Mesothelial cell of epicardium (in vitro differentiated cells): ENCODE results near the gene LONRF3. TPM values are rescaled to one million over a fixed set of nuclear protein-coding genes. Genes with fewer than 3 reads are reported as not detected.

Experiments
- DNase-seq, 2 experiments: peaks; one replicate each; pipeline ENCODE4 v3.0.0; 2021; ENCODE audit warnings: low spot score in 2 of 2; ENCODE audit not compliant: unreplicated experiment in 2 of 2
- H3K27ac Mint-ChIP-seq: 2 replicates; pipeline ENCODE4 v1.8.0; 2021; ENCODE audit warnings: mixed read lengths
- H3K27me3 Mint-ChIP-seq: 2 replicates; pipeline ENCODE4 v1.8.0; 2021; ENCODE audit warnings: low read depth, mixed read lengths
- H3K36me3 Mint-ChIP-seq: 2 replicates; pipeline ENCODE4 v1.8.0; 2021; ENCODE audit warnings: mixed read lengths
- H3K4me1 Mint-ChIP-seq: 2 replicates; pipeline ENCODE4 v1.8.0; 2021; ENCODE audit warnings: mixed read lengths
- H3K4me3 Mint-ChIP-seq: 2 replicates; pipeline ENCODE4 v1.8.0; 2021; ENCODE audit warnings: mild to moderate bottlenecking, moderate library complexity, mixed read lengths
- H3K9me3 Mint-ChIP-seq: 2 replicates; pipeline ENCODE4 v1.8.0; 2021; ENCODE audit warnings: mixed read lengths
- CTCF ChIP-seq: fragments of 200-600 bp; sonication (generic); IDR thresholded peaks from one replicate; pipeline ENCODE4 v1.5.0; 2021; ENCODE audit warnings: antibody characterized with exemption; ENCODE audit not compliant: unreplicated experiment
- total RNA-seq: library from RNA; stranded (reverse); gene quantifications from 3 replicates; pipeline ENCODE4 v1.2.1, GENCODE V29; 2021

Gene LONRF3
- total RNA-seq, 1 donor from 2014 or later: 1.6 TPM

- TF ChIP-seq CTCF: peak; percentile 66
- peaks cover 10% of the 10 kb centered on the region for H3K27me3 Mint-ChIP-seq
- H3K9me3 Mint-ChIP-seq: peaks cover 12% of the 10 kb centered on the region
- no peaks in the 10 kb centered on the region for H3K4me1 Mint-ChIP-seq
- DNase-seq: peak in 1 of 2 experiments; percentile 62
- H3K27ac Mint-ChIP-seq: no peak overlapping the region
- H3K36me3 Mint-ChIP-seq: no peaks in the 10 kb centered on the region
- peak overlapping the region; percentile 51 for H3K4me3 Mint-ChIP-seq
Measured at GRCh38 chrX:119004920-119005524, 30.6 kb downstream of the LONRF3 start.

GRCh38 chrX:119007189-119007770, 32.9 kb downstream of the LONRF3 start:
- Mint-ChIP-seq H3K4me3 (no peak overlapping the region), H3K27me3 (peaks cover 6% of the 10 kb centered on the region), H3K9me3 (peaks cover 18% of the 10 kb centered on the region), H3K4me1 (no peaks in the 10 kb centered on the region), H3K36me3 (no peaks in the 10 kb centered on the region), H3K27ac (no peak overlapping the region)
- TF ChIP-seq CTCF: no peak
- DNase-seq: no peak

GRCh38 chrX:119008110-119008744, 33.8 kb downstream of the LONRF3 start:
- no peaks in the 10 kb centered on the region for H3K4me1 Mint-ChIP-seq
- TF ChIP-seq CTCF: peak; percentile 50
- no peak overlapping the region for H3K4me3 Mint-ChIP-seq
- peaks cover 4% of the 10 kb centered on the region for H3K27me3 Mint-ChIP-seq
- no peaks in the 10 kb centered on the region for H3K36me3 Mint-ChIP-seq
- H3K9me3 Mint-ChIP-seq: peaks cover 21% of the 10 kb centered on the region
- peak in 1 of 2 experiments; percentile 47 for DNase-seq
- H3K27ac Mint-ChIP-seq: no peak overlapping the region

GRCh38 chrX:119009071-119009470, 34.7 kb downstream of the LONRF3 start:
- Mint-ChIP-seq H3K27me3 (no peaks in the 10 kb centered on the region), H3K4me3 (no peak overlapping the region), H3K36me3 (no peaks in the 10 kb centered on the region), H3K4me1 (no peaks in the 10 kb centered on the region), H3K9me3 (peaks cover 19% of the 10 kb centered on the region), H3K27ac (no peak overlapping the region)
- TF ChIP-seq CTCF: no peak
- DNase-seq: no peak

GRCh38 chrX:119010491-119010890, 36.1 kb downstream of the LONRF3 start:
- Mint-ChIP-seq H3K9me3 (peaks cover 22% of the 10 kb centered on the region), H3K4me3 (no peak overlapping the region), H3K36me3 (no peaks in the 10 kb centered on the region), H3K4me1 (no peaks in the 10 kb centered on the region), H3K27me3 (no peaks in the 10 kb centered on the region), H3K27ac (no peak overlapping the region)
- no peak for DNase-seq
- TF ChIP-seq CTCF: no peak
